IMR-90 (cell line): ENCODE data around the gene PROX2. TPM values are rescaled to one million over a fixed set of nuclear protein-coding genes. Genes with fewer than 3 reads are reported as not detected.

Experiments used
- ATAC-seq: fragments of 200-7000 bp; cut with Tn5 transposase; 2 replicates; pipeline ENCODE4 v1.9.1; 2020; ENCODE audit warnings: low read depth, mild to moderate bottlenecking, moderate library complexity
- BruUV-seq: library from RNA; stranded (reverse); fragments of 400-500 nt; replicated peaks from 2 replicates; lab custom pipeline; 2021; lab: Mats Ljungman, UMichigan
- CTCF ChIA-PET: fragments of 300-600 bp; formaldehyde crosslinking; extraction: SDS; loops from one replicate; lab custom pipeline; 2021; ENCODE audit warnings: antibody characterized with exemption; lab: Yijun Ruan, JAX
- POLR2A ChIA-PET: fragments of 300-600 bp; sonication (Branson Sonifier 250); formaldehyde crosslinking; loops from one replicate; lab custom pipeline; 2022; ENCODE audit warnings: antibody characterized with exemption; ENCODE audit not compliant: unreplicated experiment; lab: Charles Lee
- DNase-seq: peaks from one replicate; pipeline ENCODE4 v3.0.0; 2013
- H2AFZ ChIP-seq: replicated peaks from 2 replicates; pipeline ENCODE3; 2013; ENCODE audit warnings: low read length, mild to moderate bottlenecking; ENCODE audit not compliant: poor library complexity
- H2AK5ac ChIP-seq: 2 replicates; pipeline ENCODE4 v1.6.1; 2013; ENCODE audit warnings: low read depth, low read length, inconsistent platforms
- H2AK9ac ChIP-seq: replicated peaks from 2 replicates; pipeline ENCODE3; 2013; ENCODE audit warnings: mild to moderate bottlenecking, low read depth, low read length, moderate library complexity; ENCODE audit not compliant: poor library complexity
- H2BK120ac ChIP-seq: 2 replicates; pipeline ENCODE4 v1.6.1; 2013; ENCODE audit warnings: low read depth, low read length, inconsistent platforms
- H2BK15ac ChIP-seq: 3 replicates; pipeline ENCODE4 v1.6.1; 2013; ENCODE audit warnings: low read depth, low read length, inconsistent platforms
- H2BK20ac ChIP-seq: 2 replicates; pipeline ENCODE4 v1.6.1; 2013; ENCODE audit warnings: low read depth, mild to moderate bottlenecking, inconsistent platforms, low read length, moderate library complexity
- H2BK5ac ChIP-seq: 2 replicates; pipeline ENCODE4 v1.6.1; 2013; ENCODE audit warnings: mild to moderate bottlenecking, low read depth, low read length, inconsistent platforms; ENCODE audit not compliant: poor library complexity, severe bottlenecking
- H3K14ac ChIP-seq: replicated peaks from 2 replicates; pipeline ENCODE4 v1.6.1; 2013; ENCODE audit warnings: low read depth, low read length, inconsistent platforms
- H3K18ac ChIP-seq: 2 replicates; pipeline ENCODE4 v1.6.1; 2013; ENCODE audit warnings: low read depth, low read length, control low read depth
- H3K23ac ChIP-seq: 2 replicates; pipeline ENCODE4 v1.6.1; 2013; ENCODE audit warnings: low read depth, low read length, inconsistent platforms
- H3K27ac ChIP-seq: 2 replicates; pipeline ENCODE4 v1.5.1; 2013; ENCODE audit warnings: mild to moderate bottlenecking, control low read depth, low read length; ENCODE audit not compliant: insufficient read depth
- H3K27me3 ChIP-seq: 2 replicates; pipeline ENCODE4 v1.6.1; 2013; ENCODE audit warnings: low read length; ENCODE audit not compliant: control insufficient read depth, insufficient read depth
- H3K36me3 ChIP-seq: 2 replicates; pipeline ENCODE4 v1.6.1; 2013; ENCODE audit warnings: low read length, mixed read lengths; ENCODE audit not compliant: control insufficient read depth, insufficient read depth
- H3K4ac ChIP-seq: 2 replicates; pipeline ENCODE4 v1.6.1; 2013; ENCODE audit warnings: low read depth, low read length, inconsistent platforms
- H3K4me1 ChIP-seq: 2 replicates; pipeline ENCODE4 v1.6.1; 2013; ENCODE audit warnings: low read length, mixed read lengths; ENCODE audit not compliant: control insufficient read depth, insufficient read depth
- H3K4me2 ChIP-seq: 2 replicates; pipeline ENCODE4 v1.6.1; 2013; ENCODE audit warnings: low read depth, mild to moderate bottlenecking, control low read depth, low read length, moderate library complexity
- H3K4me3 ChIP-seq: 2 replicates; pipeline ENCODE4 v1.5.1; 2013; ENCODE audit warnings: low read depth, mild to moderate bottlenecking, control low read depth, low read length, moderate library complexity; ENCODE audit not compliant: insufficient read depth
- H3K56ac ChIP-seq: 2 replicates; pipeline ENCODE4 v1.6.1; 2013; ENCODE audit warnings: low read length, inconsistent platforms; ENCODE audit not compliant: insufficient read depth; ENCODE audit errors: extremely low read depth
- H3K79me1 ChIP-seq, 2 experiments: 2 replicates each; pipeline ENCODE4 v1.6.1; 2013; ENCODE audit warnings: low read length in 2 of 2, inconsistent platforms in 1 of 2, low read depth in 1 of 2
- H3K9ac ChIP-seq: 2 replicates; pipeline ENCODE4 v1.6.1; 2013; ENCODE audit warnings: low read depth, low read length, control low read depth
- H3K9me1 ChIP-seq: 2 replicates; pipeline ENCODE4 v1.6.1; 2013; ENCODE audit warnings: low read length, inconsistent platforms; ENCODE audit not compliant: insufficient read depth
- H3K9me3 ChIP-seq: 2 replicates; pipeline ENCODE4 v1.6.1; 2013; ENCODE audit warnings: low read length; ENCODE audit not compliant: control insufficient read depth, insufficient read depth
- H4K20me1 ChIP-seq: 2 replicates; pipeline ENCODE4 v1.6.1; 2013; ENCODE audit warnings: low read length, inconsistent platforms; ENCODE audit not compliant: insufficient read depth
- H4K5ac ChIP-seq: 2 replicates; pipeline ENCODE4 v1.6.1; 2013; ENCODE audit warnings: mild to moderate bottlenecking, low read depth, low read length, control low read depth
- H4K8ac ChIP-seq, 2 experiments: 2 replicates each; pipeline ENCODE4 v1.6.1; 2013; ENCODE audit warnings: low read depth in 2 of 2, low read length in 2 of 2, control low read depth in 1 of 2, inconsistent platforms in 1 of 2
- H4K91ac ChIP-seq: 2 replicates; pipeline ENCODE4 v1.6.1; 2013; ENCODE audit warnings: low read depth, low read length, inconsistent platforms; ENCODE audit not compliant: insufficient read depth
- BHLHE40 ChIP-seq: fragments of 150-350 bp; IDR thresholded peaks from 2 replicates; pipeline ENCODE4 v1.6.1; 2016; ENCODE audit warnings: mild to moderate bottlenecking, low read depth, low read length
- CEBPB ChIP-seq: IDR thresholded peaks from 2 replicates; pipeline ENCODE4 v1.6.1; 2012; ENCODE audit warnings: low read depth, low read length, improper control_type of control experiment
- CHD1 ChIP-seq: IDR thresholded peaks from 2 replicates; pipeline ENCODE4 v1.6.1; 2012; ENCODE audit warnings: low read depth, low read length, improper control_type of control experiment
- FOS ChIP-seq: fragments of 150-350 bp; IDR thresholded peaks from 2 replicates; pipeline ENCODE4 v1.6.1; 2016; ENCODE audit warnings: low read depth, low read length
- MAFK ChIP-seq: IDR thresholded peaks from 2 replicates; pipeline ENCODE4 v1.6.1; 2012; ENCODE audit warnings: low read depth, low read length, improper control_type of control experiment
- MAZ ChIP-seq: IDR thresholded peaks from 2 replicates; pipeline ENCODE4 v1.6.1; 2012; ENCODE audit warnings: low read depth, mild to moderate bottlenecking, low read length, improper control_type of control experiment, moderate library complexity, borderline replicate concordance
- MXI1 ChIP-seq: IDR thresholded peaks from 2 replicates; pipeline ENCODE4 v1.6.1; 2012; ENCODE audit warnings: low read depth, mild to moderate bottlenecking, low read length, moderate library complexity, borderline replicate concordance
- NFE2L2 ChIP-seq: fragments of 150-350 bp; IDR thresholded peaks from 2 replicates; pipeline ENCODE4 v1.6.1; 2016; ENCODE audit warnings: low read depth, mild to moderate bottlenecking, low read length
- POLR2A ChIP-seq: IDR thresholded peaks from 2 replicates; pipeline ENCODE4 v1.6.1; 2012; ENCODE audit warnings: mild to moderate bottlenecking, low read depth, low read length
- RAD21 ChIP-seq: IDR thresholded peaks from 2 replicates; pipeline ENCODE4 v1.6.1; 2012; ENCODE audit warnings: low read length, improper control_type of control experiment
- RCOR1 ChIP-seq: IDR thresholded peaks from 2 replicates; pipeline ENCODE4 v1.6.1; 2012; ENCODE audit warnings: mild to moderate bottlenecking, low read length, improper control_type of control experiment; ENCODE audit not compliant: insufficient replicate concordance
- RFX5 ChIP-seq: IDR thresholded peaks from 2 replicates; pipeline ENCODE4 v1.8.0; 2012; ENCODE audit warnings: low read depth, mild to moderate bottlenecking, low read length, moderate library complexity
- SMC3 ChIP-seq: fragments of 150-350 bp; IDR thresholded peaks from 2 replicates; pipeline ENCODE4 v1.6.1; 2016; ENCODE audit warnings: low read depth, mild to moderate bottlenecking, antibody characterized with exemption, low read length, moderate library complexity
- WGBS, 2 experiments: methylation state at CpG; one replicate each; pipeline versions ENCODE4 v1.1.5 to v1.1.7; 2013; ENCODE audit warnings: missing lambda C conversion rate in 2 of 2; ENCODE audit not compliant: insufficient read length in 1 of 2; ENCODE audit errors: extremely low coverage in 2 of 2; 5-methylcytosine and 5-hydroxymethylcytosine counted together
- dilution Hi-C: fragments of 300-500 bp; cut with HindIII; formaldehyde crosslinking; loops from one replicate; pipeline ENCODE4 v1.14.3; 2018; ENCODE audit warnings: low sequenced_read_pairs; ENCODE audit not compliant: unreplicated experiment
- in situ Hi-C: fragments of 300-500 bp; cut with MboI; formaldehyde crosslinking; loops from 3 replicates; pipeline ENCODE4 v1.14.3; 2019; ENCODE audit warnings: low sequenced_read_pairs, inconsistent platforms, mixed read lengths
- intact Hi-C: fragments of 100-400 bp; cut with micrococcal nuclease; formaldehyde crosslinking; loops from 2 replicates; pipeline ENCODE4 v1.10.0; 2022
- polyA plus RNA-seq, 3 experiments: library from polyadenylated mRNA; depleted of rRNA; stranded (reverse); fragments of >200 nt; gene quantifications; 2 replicates each; pipeline ENCODE4 v1.2.3, GENCODE V29; 2012; ENCODE audit warnings: low replicate concordance in 1 of 3
- total RNA-seq: library from RNA; depleted of rRNA; stranded (reverse); fragments of >200 nt; gene quantifications from 2 replicates; pipeline ENCODE4 v1.2.3, GENCODE V29; 2012
- TF ChIP-seq, protein P1 (sequence below): conservative IDR thresholded peaks from 2 replicates; pipeline ENCODE4 v1.5.1; 2012; ENCODE audit warnings: mild to moderate bottlenecking, low read depth, low read length, improper control_type of control experiment
- TF ChIP-seq, protein P2 (sequence below): fragments of 150-350 bp; IDR thresholded peaks from 2 replicates; pipeline ENCODE4 v1.6.1; 2016; ENCODE audit warnings: low read depth, mild to moderate bottlenecking, low read length, moderate library complexity, borderline replicate concordance
- TF ChIP-seq, protein P3 (sequence below): fragments of 150-350 bp; IDR thresholded peaks from 2 replicates; pipeline ENCODE4 v1.6.1; 2017; ENCODE audit warnings: mild to moderate bottlenecking, antibody characterized with exemption, low read length, low read depth

The PROX2 gene
- total and polyA plus RNA-seq, 2 of the 4 experiments (the other 2 are of a cell fraction), result not detected

DNA sequence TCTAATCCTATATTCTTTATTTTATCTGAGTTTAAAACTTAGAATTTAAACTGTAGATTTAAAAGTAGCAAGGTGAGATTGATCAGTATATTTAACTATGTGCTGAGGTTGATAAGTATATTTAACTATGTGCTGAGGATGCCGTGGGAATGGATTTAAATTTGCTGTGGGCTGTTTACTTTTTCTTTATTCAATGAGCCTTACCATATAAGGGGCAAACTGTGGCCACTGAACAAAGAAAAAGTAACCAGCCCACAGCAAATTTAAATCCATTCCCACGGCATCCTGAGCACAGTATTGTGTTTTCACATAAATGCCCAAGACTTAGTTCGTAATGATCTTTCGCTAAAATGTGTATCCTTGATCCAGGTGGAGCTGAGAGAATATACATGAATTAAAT lies 43.1 kb downstream of the PROX2 start:
- dilution Hi-C loops (no loop called here), in situ Hi-C loops (no loop called here), intact Hi-C loops (no loop called here)
- H3K27ac ChIP-seq, result no peak overlapping the region
- H3K9ac ChIP-seq, result no peak overlapping the region
- ChIA-PET POLR2A (no interaction called here), CTCF (no interaction called here)
- H2AK9ac ChIP-seq, result no peak overlapping the region
- H3K23ac ChIP-seq, result no peak overlapping the region
- H2AFZ ChIP-seq, result no peak overlapping the region
- no peak for ATAC-seq
- no peak overlapping the region for H3K4me2 ChIP-seq
- no peak overlapping the region for H2BK120ac ChIP-seq
- no peak overlapping the region for H2BK5ac ChIP-seq
- peaks cover 20% of the 10 kb centered on the region for H3K4me1 ChIP-seq
- no peak for TF ChIP-seq RAD21
- TF ChIP-seq MXI1, result no peak
- no peak for TF ChIP-seq FOS
- TF ChIP-seq, protein P1, sequence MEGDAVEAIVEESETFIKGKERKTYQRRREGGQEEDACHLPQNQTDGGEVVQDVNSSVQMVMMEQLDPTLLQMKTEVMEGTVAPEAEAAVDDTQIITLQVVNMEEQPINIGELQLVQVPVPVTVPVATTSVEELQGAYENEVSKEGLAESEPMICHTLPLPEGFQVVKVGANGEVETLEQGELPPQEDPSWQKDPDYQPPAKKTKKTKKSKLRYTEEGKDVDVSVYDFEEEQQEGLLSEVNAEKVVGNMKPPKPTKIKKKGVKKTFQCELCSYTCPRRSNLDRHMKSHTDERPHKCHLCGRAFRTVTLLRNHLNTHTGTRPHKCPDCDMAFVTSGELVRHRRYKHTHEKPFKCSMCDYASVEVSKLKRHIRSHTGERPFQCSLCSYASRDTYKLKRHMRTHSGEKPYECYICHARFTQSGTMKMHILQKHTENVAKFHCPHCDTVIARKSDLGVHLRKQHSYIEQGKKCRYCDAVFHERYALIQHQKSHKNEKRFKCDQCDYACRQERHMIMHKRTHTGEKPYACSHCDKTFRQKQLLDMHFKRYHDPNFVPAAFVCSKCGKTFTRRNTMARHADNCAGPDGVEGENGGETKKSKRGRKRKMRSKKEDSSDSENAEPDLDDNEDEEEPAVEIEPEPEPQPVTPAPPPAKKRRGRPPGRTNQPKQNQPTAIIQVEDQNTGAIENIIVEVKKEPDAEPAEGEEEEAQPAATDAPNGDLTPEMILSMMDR, result no peak
- TF ChIP-seq POLR2A, result no peak
- TF ChIP-seq RCOR1, result no peak
- TF ChIP-seq BHLHE40, result no peak
- TF ChIP-seq CEBPB, result no peak
- TF ChIP-seq SMC3, result no peak
- no peak for TF ChIP-seq CHD1
- TF ChIP-seq, protein P2, sequence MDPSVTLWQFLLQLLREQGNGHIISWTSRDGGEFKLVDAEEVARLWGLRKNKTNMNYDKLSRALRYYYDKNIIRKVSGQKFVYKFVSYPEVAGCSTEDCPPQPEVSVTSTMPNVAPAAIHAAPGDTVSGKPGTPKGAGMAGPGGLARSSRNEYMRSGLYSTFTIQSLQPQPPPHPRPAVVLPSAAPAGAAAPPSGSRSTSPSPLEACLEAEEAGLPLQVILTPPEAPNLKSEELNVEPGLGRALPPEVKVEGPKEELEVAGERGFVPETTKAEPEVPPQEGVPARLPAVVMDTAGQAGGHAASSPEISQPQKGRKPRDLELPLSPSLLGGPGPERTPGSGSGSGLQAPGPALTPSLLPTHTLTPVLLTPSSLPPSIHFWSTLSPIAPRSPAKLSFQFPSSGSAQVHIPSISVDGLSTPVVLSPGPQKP, result no peak
- TF ChIP-seq MAFK, result no peak
- no peak for TF ChIP-seq RFX5
- TF ChIP-seq MAZ, result no peak
- no peak for TF ChIP-seq NFE2L2
- TF ChIP-seq, protein P3, sequence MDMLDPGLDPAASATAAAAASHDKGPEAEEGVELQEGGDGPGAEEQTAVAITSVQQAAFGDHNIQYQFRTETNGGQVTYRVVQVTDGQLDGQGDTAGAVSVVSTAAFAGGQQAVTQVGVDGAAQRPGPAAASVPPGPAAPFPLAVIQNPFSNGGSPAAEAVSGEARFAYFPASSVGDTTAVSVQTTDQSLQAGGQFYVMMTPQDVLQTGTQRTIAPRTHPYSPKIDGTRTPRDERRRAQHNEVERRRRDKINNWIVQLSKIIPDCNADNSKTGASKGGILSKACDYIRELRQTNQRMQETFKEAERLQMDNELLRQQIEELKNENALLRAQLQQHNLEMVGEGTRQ, result no peak
- no peak for DNase-seq
- H2BK15ac ChIP-seq, result no peak overlapping the region
- peaks cover 11% of the 10 kb centered on the region for H3K9me1 ChIP-seq
- H2BK20ac ChIP-seq, result no peak overlapping the region
- no peak overlapping the region for H3K4ac ChIP-seq
- H4K20me1 ChIP-seq, result peaks cover 6% of the 10 kb centered on the region; the same call in 1 of the 2 replicates
- BruUV-seq, result no TSS peak
- no peak overlapping the region for H3K14ac ChIP-seq
- WGBS, 2 experiments, result no CpG with 5 or more reads among the region's 4 CpGs
- H3K56ac ChIP-seq, result no peak overlapping the region
- H3K36me3 ChIP-seq, result peaks cover 20% of the 10 kb centered on the region
- H4K91ac ChIP-seq, result no peak overlapping the region
- H3K4me3 ChIP-seq, result no peak overlapping the region
- H2AK5ac ChIP-seq, result no peak overlapping the region
- H3K27me3 ChIP-seq, result no peaks in the 10 kb centered on the region
- H3K18ac ChIP-seq, result no peak overlapping the region
- no peaks in the 10 kb centered on the region for H3K9me3 ChIP-seq
- H3K79me1 ChIP-seq, result peaks cover 14 to 35% of the 10 kb centered on the region in 2 experiments; a peak in 3 of 4 replicates
- no peak overlapping the region for H4K8ac ChIP-seq
- H4K5ac ChIP-seq, result no peak overlapping the region
